ENCODE results near the gene TNRC18. TPM values are rescaled to one million over a fixed set of nuclear protein-coding genes. Genes with fewer than 3 reads are reported as not detected.
A peak's percentile ranks its signal among the peaks of the same experiment; 100 is the strongest.

TNRC18 gene
- total RNA-seq, 1 donor from 2014 or later: 50.1 TPM

- DNase-seq: no peak
These were observed 27.8 kb upstream of the TNRC18 start for GRCh38 chr7:5451391-5451790.

GRCh38 chr7:5450549-5451327, 27.1 kb upstream of the TNRC18 start:
- peak; percentile 24 for DNase-seq

GRCh38 chr7:5448378-5449037, 24.9 kb upstream of the TNRC18 start:
- DNase-seq: no peak

GRCh38 chr7:5445981-5446594, 22.5 kb upstream of the TNRC18 start:
- DNase-seq: no peak

GRCh38 chr7:5443678-5444077, 20.0 kb upstream of the TNRC18 start:
- no peak for DNase-seq

- no peak for DNase-seq
These were observed 19.2 kb upstream of the TNRC18 start for GRCh38 chr7:5442757-5443305.

- no peak for DNase-seq
These were observed 18.3 kb upstream of the TNRC18 start for GRCh38 chr7:5441840-5442503.

GRCh38 chr7:5439572-5440496, 16.2 kb upstream of the TNRC18 start:
- no peak for DNase-seq

- DNase-seq: no peak
These were observed 15.6 kb upstream of the TNRC18 start for GRCh38 chr7:5439209-5439571.

- DNase-seq: no peak
These were observed 14.4 kb upstream of the TNRC18 start for GRCh38 chr7:5437987-5438386.

GRCh38 chr7:5437348-5437892, 13.8 kb upstream of the TNRC18 start:
- no peak for DNase-seq

- no peak for DNase-seq
These were observed 12.5 kb upstream of the TNRC18 start for GRCh38 chr7:5436003-5436678.

GRCh38 chr7:5435291-5436002, 11.8 kb upstream of the TNRC18 start:
- no peak for DNase-seq

GRCh38 chr7:5433181-5433580, 9.5 kb upstream of the TNRC18 start:
- no peak for DNase-seq

- DNase-seq: no peak
These were observed 9.1 kb upstream of the TNRC18 start for GRCh38 chr7:5432691-5433090.

- no peak for DNase-seq
These were observed 8.0 kb upstream of the TNRC18 start for GRCh38 chr7:5431560-5432015.

- no peak for DNase-seq
These were observed 6.9 kb upstream of the TNRC18 start for GRCh38 chr7:5430612-5430947.

- no peak for DNase-seq
These were observed 6.4 kb upstream of the TNRC18 start for GRCh38 chr7:5429857-5430611.

- no peak for DNase-seq
These were observed 5.7 kb upstream of the TNRC18 start for GRCh38 chr7:5429253-5429856.
